Fibroblast of lung (primary cell): ENCODE results near the gene VCAN.

ENCODE experiments used
- CTCF ChIP-seq, 2 donors: IDR thresholded peaks in 1 of 2; conservative IDR thresholded peaks in 1 of 2; 1 replicate in 1 of 2; 2 replicates in 1 of 2; pipeline ENCODE4 v1.5.1; 2011 to 2012; ENCODE audit warnings: low read length in 2 of 2, control low read depth in 1 of 2, inconsistent platforms in 1 of 2, low read depth in 1 of 2, mild to moderate bottlenecking in 1 of 2
- EZH2 ChIP-seq: IDR thresholded peaks from 2 replicates; pipeline ENCODE4 v1.5.1; 2012; ENCODE audit warnings: low read length, control low read depth, mild to moderate bottlenecking; ENCODE audit errors: missing control alignments

GRCh38 chr5:83443534-83443933 is 28.0 kb upstream of the VCAN start:
- TF ChIP-seq CTCF (conservative IDR thresholded peaks at IDR 0.05 in 1 of 2, IDR thresholded peaks at IDR 0.05 in 1 of 2; ENCODE audit: low read depth in 1 of 2, low read length in 2 of 2) (no peak), EZH2 (no peak)
